Astrocyte of the spinal cord (primary cell): ENCODE results near the gene PTPN2.

Source experiments
- DNase-seq: peaks from one replicate; pipeline ENCODE4 v3.0.0; 2011; ENCODE audit warnings: low read depth, low spot score
- H3K4me3 ChIP-seq: 2 replicates; pipeline ENCODE4 v1.5.1; 2011; ENCODE audit warnings: low read depth, mild to moderate bottlenecking, low read length, moderate library complexity
- CTCF ChIP-seq: IDR thresholded peaks from 2 replicates; pipeline ENCODE4 v1.5.1; 2012; ENCODE audit warnings: low read depth, mild to moderate bottlenecking, low read length, inconsistent platforms
- in situ Hi-C: cut with HindIII; loops from 2 replicates; pipeline ENCODE4 v1.10.0; 2017; ENCODE audit warnings: low sequenced_read_pairs

Gene PTPN2

DNA sequence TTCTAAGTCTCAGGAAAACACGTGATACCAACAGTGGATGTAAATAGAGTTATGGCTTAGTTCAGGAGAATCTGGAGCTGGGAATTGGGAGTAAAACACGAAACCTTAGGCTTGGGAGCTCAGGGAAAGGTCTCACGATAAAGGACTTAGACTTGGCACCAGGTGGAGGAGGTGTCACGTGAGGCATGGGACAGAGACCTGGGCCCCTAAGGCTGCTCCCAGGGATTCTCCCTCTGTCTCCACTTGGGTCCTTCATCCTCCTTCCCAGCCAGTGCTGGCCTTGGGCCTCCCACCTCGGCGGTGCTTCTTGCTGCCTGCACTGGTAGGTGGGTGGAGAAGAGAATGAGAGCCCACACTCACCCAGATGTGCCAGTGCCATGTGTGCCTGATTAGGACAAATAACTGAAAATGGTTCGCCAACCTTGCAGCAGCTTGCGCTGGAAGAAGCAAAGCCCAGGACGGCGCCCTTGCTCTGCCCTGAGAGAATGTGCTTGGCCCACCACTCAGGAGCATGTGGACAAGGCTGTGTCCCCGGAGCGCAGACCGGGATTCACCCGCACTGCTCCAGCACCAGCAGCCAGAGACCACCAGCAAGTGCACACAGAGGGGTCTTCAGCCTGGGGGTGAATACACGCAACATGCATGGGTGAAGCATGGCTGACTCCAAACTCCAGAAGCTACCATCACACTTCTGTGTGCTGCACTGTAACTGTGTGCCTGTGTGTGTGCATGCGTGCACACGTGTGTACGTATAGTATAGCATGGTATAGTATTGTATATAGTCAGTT lies 133.1 kb downstream of the PTPN2 start:
- in situ Hi-C loops = no loop called here
- TF ChIP-seq CTCF = no peak
- H3K4me3 ChIP-seq = no peak overlapping the region
- DNase-seq = no peak

DNA sequence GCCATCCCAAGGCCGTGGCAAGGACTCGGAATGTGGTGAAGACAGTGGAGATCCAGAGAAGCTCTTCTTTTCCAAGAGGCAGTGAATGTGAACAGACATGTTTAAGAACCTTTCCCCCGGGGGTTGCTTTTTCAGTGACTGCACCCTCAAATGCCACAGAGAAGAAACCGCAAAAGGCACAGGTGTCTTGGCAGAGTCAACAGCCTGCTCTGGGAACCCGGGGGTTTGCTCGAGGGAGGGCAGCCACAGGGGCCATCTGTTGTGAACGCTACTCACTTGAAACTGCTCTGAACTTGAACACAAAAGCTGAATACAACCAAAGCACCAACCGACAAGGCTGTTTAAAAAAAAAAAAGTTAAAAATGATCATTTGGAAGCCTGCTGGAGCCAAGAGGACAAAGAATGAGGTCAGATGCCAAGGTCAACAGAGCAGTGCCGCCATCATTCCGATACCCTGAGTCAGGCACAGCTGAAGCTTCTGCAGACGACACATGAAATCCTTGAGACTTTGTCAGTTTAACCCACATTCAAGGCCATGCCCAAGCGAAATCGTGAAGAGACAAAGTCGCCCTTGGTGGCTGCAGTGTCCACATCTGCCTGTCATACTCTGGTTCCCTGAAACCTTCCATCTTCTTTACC lies 133.8 kb downstream of the PTPN2 start:
- in situ Hi-C loops = no loop called here
- no peak for DNase-seq
- no peak for TF ChIP-seq CTCF
- H3K4me3 ChIP-seq = no peak overlapping the region

- no peak for DNase-seq
- in situ Hi-C loops = no loop called here
- no peak for TF ChIP-seq CTCF
- H3K4me3 ChIP-seq = no peak overlapping the region
Measured at GRCh38 chr18:12749121-12749520, 134.9 kb downstream of the PTPN2 start.

- TF ChIP-seq CTCF = no peak
- in situ Hi-C loops = no loop called here
- H3K4me3 ChIP-seq = no peak overlapping the region
- no peak for DNase-seq
Measured at GRCh38 chr18:12748671-12749070, 135.4 kb downstream of the PTPN2 start.

DNA sequence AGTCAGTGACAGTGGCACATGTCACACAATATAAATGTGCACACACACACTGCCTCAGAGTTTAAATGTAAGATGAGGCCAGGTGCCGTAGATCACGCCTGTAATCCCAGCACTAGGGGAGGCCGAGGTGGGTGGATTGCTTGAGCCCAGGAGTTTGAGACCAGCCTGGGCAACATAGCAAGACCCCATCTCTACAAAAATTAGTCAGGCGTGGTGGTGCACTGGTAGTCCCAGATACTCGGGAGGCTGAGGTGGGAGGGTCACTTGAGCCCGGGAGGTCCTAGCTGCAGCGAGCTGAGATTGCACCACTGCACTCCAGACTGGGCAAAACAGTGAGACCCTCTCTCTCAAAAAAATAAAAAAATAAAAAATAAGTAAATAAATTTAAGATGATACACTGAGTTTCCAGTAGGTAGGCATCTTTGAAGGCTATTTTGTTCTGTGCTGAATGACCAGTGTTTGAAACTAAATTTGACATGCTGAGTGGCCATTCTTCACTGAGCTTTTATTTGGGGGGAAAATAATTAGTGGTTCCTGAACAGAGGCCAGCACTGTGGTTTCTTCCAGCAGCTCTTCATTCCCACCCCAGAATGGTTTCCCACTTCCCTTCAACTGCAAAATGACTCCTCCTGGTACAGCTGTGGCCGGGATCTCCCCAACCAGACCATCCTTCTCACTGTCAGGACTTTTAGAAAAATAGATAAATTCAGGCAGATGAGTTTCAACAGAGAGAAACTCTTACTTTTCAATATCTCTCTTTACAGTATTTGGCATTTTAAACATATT lies 136.3 kb downstream of the PTPN2 start:
- no peak for DNase-seq
- in situ Hi-C loops = no loop called here
- no peak for TF ChIP-seq CTCF
- no peak overlapping the region for H3K4me3 ChIP-seq

DNA sequence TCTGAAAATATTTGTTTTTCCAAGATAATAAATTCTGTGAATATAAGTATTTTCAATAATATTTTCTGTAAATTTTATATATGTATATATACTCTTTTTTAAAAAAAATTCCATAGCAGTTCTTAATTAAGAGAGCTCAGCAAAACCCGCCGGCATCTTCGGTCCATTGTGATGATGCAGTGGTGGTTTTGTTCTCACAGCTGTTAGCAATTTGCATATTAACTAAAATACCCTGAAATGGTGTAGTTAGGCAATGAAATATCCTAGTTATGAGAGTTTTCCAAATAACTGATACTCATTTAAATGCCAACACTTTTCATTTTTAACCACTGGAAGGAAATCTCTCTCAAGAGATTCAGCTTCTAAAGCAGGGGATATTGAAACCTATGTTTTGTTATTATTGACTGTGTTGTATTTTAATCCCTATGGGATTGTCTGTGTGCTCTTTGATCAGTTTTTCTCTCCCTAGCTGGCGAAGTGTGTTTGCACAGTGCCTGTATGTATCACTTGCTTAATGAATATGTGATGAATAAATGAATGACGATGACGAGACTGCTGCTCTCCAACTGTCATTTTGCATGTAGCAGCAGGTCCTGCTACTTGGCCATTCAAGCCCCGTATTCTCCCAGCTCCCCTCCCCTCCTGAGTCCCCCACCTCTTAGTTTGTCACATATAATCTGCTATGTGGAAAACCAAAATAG lies 138.8 kb downstream of the PTPN2 start:
- in situ Hi-C loops = no loop called here
- TF ChIP-seq CTCF = no peak
- no peak for DNase-seq
- H3K4me3 ChIP-seq = no peak overlapping the region
